ENCODE results near the gene MINDY4. TPM values are rescaled to one million over a fixed set of nuclear protein-coding genes. Genes with fewer than 3 reads are reported as not detected.

The MINDY4 gene
- polyA plus RNA-seq, 3 donors: 0.15 to 0.17 TPM; not detected in 1

GRCh38 chr7:30835396-30835915 lies 64.2 kb downstream of the MINDY4 start:
- DNase-seq: no peak
- Histone ChIP-seq H3K4me1 (ENCODE audit: control insufficient read depth in 1 of 2, insufficient read depth in 2 of 2, low read length in 2 of 2) (no peaks in the 10 kb centered on the region), H3K9me3 (replicated peaks in 1 of 2; ENCODE audit: control insufficient read depth in 1 of 2, insufficient read depth in 1 of 2, low read length in 2 of 2) (peaks cover 29 to 36% of the 10 kb centered on the region in 2 donors), H3K27ac (ENCODE audit: low read depth in 1 of 2, low read length in 2 of 2) (no peak overlapping the region), H3K36me3 (replicated peaks in 1 of 2; ENCODE audit: control insufficient read depth in 1 of 2, insufficient read depth in 2 of 2, low read length in 2 of 2) (no peaks in the 10 kb centered on the region), H3K9ac (ENCODE audit: insufficient read depth, low read length, poor library complexity, severe bottlenecking) (no peak overlapping the region), H3K27me3 (ENCODE audit: control insufficient read depth in 2 of 2, insufficient read depth in 2 of 2, low read length in 2 of 2) (no peaks in the 10 kb centered on the region), H4K20me1 (ENCODE audit: insufficient read depth, low read length) (no peaks in the 10 kb centered on the region), H3K4me2 (replicated peaks; ENCODE audit: extremely low read depth, low read length, poor library complexity, severe bottlenecking) (no peak overlapping the region), H2AFZ (ENCODE audit: insufficient read depth, low read depth, low read length, poor library complexity, severe bottlenecking) (no peak overlapping the region), H3K79me2 (ENCODE audit: insufficient read depth, low read length) (no peaks in the 10 kb centered on the region), H3K4me3 (replicated peaks in 1 of 3; ENCODE audit: low read depth in 2 of 3, low read length in 3 of 3) (no peak overlapping the region)
- intact Hi-C loops (cut with micrococcal nuclease): no loop called here
- Mint-ChIP-seq H3K27me3 (ENCODE audit: low read depth in 3 of 3) (peaks cover 0 to 4% (median 0%) of the 10 kb centered on the region in 3 donors), H3K36me3 (no peaks in the 10 kb centered on the region), H3K27ac (no peak overlapping the region), H3K4me3 (no peak overlapping the region), H3K4me1 (no peaks in the 10 kb centered on the region), H3K9me3 (peaks cover 23 to 43% (median 37%) of the 10 kb centered on the region in 7 donors)
- 93% methylated on average over 3 of the region's 6 CpGs for WGBS (ENCODE audit: insufficient coverage)
- TF ChIP-seq CTCF (IDR thresholded peaks at IDR 0.05): no peak

- Mint-ChIP-seq H3K4me3 (no peak overlapping the region), H3K27me3 (ENCODE audit: low read depth in 3 of 3) (peaks cover 0 to 4% (median 0%) of the 10 kb centered on the region in 3 donors), H3K36me3 (no peaks in the 10 kb centered on the region), H3K9me3 (peaks cover 13 to 31% (median 26%) of the 10 kb centered on the region in 7 donors), H3K4me1 (no peaks in the 10 kb centered on the region), H3K27ac (no peak overlapping the region)
- Histone ChIP-seq H3K4me2 (replicated peaks; ENCODE audit: extremely low read depth, low read length, poor library complexity, severe bottlenecking) (no peak overlapping the region), H3K27ac (ENCODE audit: low read depth in 1 of 2, low read length in 2 of 2) (no peak overlapping the region), H3K4me1 (ENCODE audit: control insufficient read depth in 1 of 2, insufficient read depth in 2 of 2, low read length in 2 of 2) (no peaks in the 10 kb centered on the region), H3K27me3 (ENCODE audit: control insufficient read depth in 2 of 2, insufficient read depth in 2 of 2, low read length in 2 of 2) (no peaks in the 10 kb centered on the region), H3K9me3 (replicated peaks in 1 of 2; ENCODE audit: control insufficient read depth in 1 of 2, insufficient read depth in 1 of 2, low read length in 2 of 2) (peaks cover 19 to 23% of the 10 kb centered on the region in 2 donors), H3K36me3 (replicated peaks in 1 of 2; ENCODE audit: control insufficient read depth in 1 of 2, insufficient read depth in 2 of 2, low read length in 2 of 2) (no peaks in the 10 kb centered on the region), H2AFZ (ENCODE audit: insufficient read depth, low read depth, low read length, poor library complexity, severe bottlenecking) (no peak overlapping the region), H4K20me1 (ENCODE audit: insufficient read depth, low read length) (no peaks in the 10 kb centered on the region), H3K4me3 (replicated peaks in 1 of 3; ENCODE audit: low read depth in 2 of 3, low read length in 3 of 3) (no peak overlapping the region), H3K79me2 (ENCODE audit: insufficient read depth, low read length) (no peaks in the 10 kb centered on the region), H3K9ac (ENCODE audit: insufficient read depth, low read length, poor library complexity, severe bottlenecking) (no peak overlapping the region)
- 96% methylated on average over 5 of the region's 7 CpGs for WGBS (ENCODE audit: insufficient coverage)
- no peak for TF ChIP-seq CTCF (IDR thresholded peaks at IDR 0.05)
- intact Hi-C loops (cut with micrococcal nuclease): no loop called here
- no peak for DNase-seq
Observed at GRCh38 chr7:30836991-30837390, 65.8 kb downstream of the MINDY4 start.
